ENCODE measurements around the gene ZNF280C. TPM values are rescaled to one million over a fixed set of nuclear protein-coding genes. Genes with fewer than 3 reads are reported as not detected.

Gene ZNF280C
- total RNA-seq, 1 experiment from 2014 or later, result 15.0 TPM

DNA sequence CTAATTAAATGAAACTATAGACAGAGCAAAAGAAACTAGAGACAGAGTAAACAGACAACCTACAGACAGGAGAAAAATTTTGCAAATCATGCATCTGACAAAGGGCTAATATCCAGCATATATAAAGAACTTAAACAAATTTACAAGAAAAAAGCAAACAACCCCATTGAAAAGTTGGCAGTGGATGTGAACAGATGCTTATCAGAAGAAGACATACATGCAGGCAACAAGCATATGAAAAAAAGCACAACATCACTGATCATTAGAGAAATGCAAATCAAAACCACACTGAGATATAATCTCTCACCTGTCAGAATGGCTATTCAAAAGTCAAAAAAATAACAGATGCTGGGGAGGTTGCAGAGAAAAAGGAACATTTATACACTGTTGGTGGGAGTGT, 14.8 kb downstream of the ZNF280C start (continued):
- TF ChIP-seq, protein P1, sequence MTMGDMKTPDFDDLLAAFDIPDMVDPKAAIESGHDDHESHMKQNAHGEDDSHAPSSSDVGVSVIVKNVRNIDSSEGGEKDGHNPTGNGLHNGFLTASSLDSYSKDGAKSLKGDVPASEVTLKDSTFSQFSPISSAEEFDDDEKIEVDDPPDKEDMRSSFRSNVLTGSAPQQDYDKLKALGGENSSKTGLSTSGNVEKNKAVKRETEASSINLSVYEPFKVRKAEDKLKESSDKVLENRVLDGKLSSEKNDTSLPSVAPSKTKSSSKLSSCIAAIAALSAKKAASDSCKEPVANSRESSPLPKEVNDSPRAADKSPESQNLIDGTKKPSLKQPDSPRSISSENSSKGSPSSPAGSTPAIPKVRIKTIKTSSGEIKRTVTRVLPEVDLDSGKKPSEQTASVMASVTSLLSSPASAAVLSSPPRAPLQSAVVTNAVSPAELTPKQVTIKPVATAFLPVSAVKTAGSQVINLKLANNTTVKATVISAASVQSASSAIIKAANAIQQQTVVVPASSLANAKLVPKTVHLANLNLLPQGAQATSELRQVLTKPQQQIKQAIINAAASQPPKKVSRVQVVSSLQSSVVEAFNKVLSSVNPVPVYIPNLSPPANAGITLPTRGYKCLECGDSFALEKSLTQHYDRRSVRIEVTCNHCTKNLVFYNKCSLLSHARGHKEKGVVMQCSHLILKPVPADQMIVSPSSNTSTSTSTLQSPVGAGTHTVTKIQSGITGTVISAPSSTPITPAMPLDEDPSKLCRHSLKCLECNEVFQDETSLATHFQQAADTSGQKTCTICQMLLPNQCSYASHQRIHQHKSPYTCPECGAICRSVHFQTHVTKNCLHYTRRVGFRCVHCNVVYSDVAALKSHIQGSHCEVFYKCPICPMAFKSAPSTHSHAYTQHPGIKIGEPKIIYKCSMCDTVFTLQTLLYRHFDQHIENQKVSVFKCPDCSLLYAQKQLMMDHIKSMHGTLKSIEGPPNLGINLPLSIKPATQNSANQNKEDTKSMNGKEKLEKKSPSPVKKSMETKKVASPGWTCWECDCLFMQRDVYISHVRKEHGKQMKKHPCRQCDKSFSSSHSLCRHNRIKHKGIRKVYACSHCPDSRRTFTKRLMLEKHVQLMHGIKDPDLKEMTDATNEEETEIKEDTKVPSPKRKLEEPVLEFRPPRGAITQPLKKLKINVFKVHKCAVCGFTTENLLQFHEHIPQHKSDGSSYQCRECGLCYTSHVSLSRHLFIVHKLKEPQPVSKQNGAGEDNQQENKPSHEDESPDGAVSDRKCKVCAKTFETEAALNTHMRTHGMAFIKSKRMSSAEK (CRISPR knock-in tag; IDR thresholded peaks at IDR 0.05; ENCODE audit: borderline replicate concordance), result no peak
- TF ChIP-seq, protein P2, sequence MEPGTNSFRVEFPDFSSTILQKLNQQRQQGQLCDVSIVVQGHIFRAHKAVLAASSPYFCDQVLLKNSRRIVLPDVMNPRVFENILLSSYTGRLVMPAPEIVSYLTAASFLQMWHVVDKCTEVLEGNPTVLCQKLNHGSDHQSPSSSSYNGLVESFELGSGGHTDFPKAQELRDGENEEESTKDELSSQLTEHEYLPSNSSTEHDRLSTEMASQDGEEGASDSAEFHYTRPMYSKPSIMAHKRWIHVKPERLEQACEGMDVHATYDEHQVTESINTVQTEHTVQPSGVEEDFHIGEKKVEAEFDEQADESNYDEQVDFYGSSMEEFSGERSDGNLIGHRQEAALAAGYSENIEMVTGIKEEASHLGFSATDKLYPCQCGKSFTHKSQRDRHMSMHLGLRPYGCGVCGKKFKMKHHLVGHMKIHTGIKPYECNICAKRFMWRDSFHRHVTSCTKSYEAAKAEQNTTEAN (CRISPR knock-in tag; IDR thresholded peaks at IDR 0.05), result no peak
- no peak for TF ChIP-seq PRRX2 (CRISPR knock-in tag; IDR thresholded peaks at IDR 0.05)

DNA sequence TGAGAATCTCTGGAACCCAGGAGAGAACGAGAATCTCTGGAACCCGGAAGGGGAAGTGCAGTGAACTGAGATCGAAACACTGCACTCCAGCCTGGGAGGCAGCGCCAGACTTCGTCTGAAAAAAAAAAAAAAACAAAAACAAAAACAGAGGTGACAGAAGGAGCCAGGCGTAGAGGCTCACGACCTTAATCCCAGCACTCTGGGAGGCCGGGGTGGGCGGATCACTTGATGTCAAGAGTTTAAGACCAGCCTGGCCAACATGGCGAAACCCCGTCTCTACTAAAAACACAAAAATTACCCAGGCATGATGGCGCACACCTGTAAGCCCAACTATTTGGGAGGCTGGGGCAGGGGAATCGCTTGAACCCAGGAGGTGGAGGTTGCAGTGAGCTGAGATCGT, 17.0 kb downstream of the ZNF280C start:
- Mint-ChIP-seq H3K9me3 (no peaks in the 10 kb centered on the region), H3K36me3 (peaks cover 29% of the 10 kb centered on the region), H3K4me3 (no peak overlapping the region), H3K4me1 (peaks cover 10% of the 10 kb centered on the region), H3K27ac (no peak overlapping the region), H3K27me3 (ENCODE audit: low read depth) (no peaks in the 10 kb centered on the region)
- no peak for DNase-seq (ENCODE audit: low spot score)
- POLR2A ChIA-PET, result no interaction called here
- no peak for ATAC-seq
- CTCF ChIA-PET, result interaction anchor here (0.6 kb wide), 1 partner anchor 615 kb away, joined by 3 read pairs; no protein-coding TSS in a partner anchor
- TF ChIP-seq, protein P3, sequence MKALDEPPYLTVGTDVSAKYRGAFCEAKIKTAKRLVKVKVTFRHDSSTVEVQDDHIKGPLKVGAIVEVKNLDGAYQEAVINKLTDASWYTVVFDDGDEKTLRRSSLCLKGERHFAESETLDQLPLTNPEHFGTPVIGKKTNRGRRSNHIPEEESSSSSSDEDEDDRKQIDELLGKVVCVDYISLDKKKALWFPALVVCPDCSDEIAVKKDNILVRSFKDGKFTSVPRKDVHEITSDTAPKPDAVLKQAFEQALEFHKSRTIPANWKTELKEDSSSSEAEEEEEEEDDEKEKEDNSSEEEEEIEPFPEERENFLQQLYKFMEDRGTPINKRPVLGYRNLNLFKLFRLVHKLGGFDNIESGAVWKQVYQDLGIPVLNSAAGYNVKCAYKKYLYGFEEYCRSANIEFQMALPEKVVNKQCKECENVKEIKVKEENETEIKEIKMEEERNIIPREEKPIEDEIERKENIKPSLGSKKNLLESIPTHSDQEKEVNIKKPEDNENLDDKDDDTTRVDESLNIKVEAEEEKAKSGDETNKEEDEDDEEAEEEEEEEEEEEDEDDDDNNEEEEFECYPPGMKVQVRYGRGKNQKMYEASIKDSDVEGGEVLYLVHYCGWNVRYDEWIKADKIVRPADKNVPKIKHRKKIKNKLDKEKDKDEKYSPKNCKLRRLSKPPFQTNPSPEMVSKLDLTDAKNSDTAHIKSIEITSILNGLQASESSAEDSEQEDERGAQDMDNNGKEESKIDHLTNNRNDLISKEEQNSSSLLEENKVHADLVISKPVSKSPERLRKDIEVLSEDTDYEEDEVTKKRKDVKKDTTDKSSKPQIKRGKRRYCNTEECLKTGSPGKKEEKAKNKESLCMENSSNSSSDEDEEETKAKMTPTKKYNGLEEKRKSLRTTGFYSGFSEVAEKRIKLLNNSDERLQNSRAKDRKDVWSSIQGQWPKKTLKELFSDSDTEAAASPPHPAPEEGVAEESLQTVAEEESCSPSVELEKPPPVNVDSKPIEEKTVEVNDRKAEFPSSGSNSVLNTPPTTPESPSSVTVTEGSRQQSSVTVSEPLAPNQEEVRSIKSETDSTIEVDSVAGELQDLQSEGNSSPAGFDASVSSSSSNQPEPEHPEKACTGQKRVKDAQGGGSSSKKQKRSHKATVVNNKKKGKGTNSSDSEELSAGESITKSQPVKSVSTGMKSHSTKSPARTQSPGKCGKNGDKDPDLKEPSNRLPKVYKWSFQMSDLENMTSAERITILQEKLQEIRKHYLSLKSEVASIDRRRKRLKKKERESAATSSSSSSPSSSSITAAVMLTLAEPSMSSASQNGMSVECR (CRISPR knock-in tag; IDR thresholded peaks at IDR 0.05; ENCODE audit: borderline replicate concordance), result no peak
- TF ChIP-seq, protein P4, sequence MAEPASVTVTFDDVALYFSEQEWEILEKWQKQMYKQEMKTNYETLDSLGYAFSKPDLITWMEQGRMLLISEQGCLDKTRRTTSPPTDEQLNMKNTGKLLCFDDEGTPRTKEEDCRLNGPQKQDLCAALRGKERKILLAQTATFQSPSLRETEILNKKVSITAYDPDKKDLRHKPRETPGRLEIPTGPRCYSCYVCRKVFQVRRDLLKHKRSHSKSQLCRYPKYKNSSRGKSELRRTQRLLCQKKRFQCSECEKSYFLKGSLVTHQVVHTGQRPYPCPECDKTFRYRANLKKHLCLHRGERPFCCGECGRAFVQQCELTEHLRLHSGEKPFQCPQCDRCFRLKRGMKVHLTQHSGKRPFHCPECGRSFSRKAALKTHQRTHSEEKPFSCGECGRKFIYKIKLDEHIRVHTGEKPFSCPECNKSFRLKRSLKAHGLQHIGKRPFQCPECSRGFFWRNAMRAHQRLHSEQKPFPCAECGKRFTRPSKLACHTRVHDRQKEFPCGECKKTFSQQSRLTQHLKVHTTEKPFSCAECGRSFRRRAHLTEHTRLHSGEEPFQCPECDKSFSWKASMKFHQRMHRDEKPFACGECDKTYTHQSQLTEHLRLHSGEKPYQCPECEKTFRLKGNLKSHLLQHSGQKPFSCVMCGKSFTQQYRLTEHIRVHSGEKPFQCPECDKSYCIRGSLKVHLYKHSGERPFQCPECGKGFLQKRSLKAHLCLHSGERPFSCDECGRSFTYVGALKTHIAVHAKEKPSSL (CRISPR knock-in tag; conservative IDR thresholded peaks at IDR 0.05), result no peak
- TF ChIP-seq ZNF219 (CRISPR knock-in tag; IDR thresholded peaks at IDR 0.05; ENCODE audit: borderline replicate concordance) (no peak), CREB1 (CRISPR knock-in tag; IDR thresholded peaks at IDR 0.05) (no peak), NR3C1 (CRISPR knock-in tag; conservative IDR thresholded peaks at IDR 0.05; ENCODE audit: low read depth) (no peak), TP53 (CRISPR knock-in tag; IDR thresholded peaks at IDR 0.05) (no peak)
- TF ChIP-seq, protein P5, sequence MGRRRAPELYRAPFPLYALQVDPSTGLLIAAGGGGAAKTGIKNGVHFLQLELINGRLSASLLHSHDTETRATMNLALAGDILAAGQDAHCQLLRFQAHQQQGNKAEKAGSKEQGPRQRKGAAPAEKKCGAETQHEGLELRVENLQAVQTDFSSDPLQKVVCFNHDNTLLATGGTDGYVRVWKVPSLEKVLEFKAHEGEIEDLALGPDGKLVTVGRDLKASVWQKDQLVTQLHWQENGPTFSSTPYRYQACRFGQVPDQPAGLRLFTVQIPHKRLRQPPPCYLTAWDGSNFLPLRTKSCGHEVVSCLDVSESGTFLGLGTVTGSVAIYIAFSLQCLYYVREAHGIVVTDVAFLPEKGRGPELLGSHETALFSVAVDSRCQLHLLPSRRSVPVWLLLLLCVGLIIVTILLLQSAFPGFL (CRISPR knock-in tag; IDR thresholded peaks at IDR 0.05; ENCODE audit: borderline replicate concordance), result no peak
- TF ChIP-seq, protein P6, sequence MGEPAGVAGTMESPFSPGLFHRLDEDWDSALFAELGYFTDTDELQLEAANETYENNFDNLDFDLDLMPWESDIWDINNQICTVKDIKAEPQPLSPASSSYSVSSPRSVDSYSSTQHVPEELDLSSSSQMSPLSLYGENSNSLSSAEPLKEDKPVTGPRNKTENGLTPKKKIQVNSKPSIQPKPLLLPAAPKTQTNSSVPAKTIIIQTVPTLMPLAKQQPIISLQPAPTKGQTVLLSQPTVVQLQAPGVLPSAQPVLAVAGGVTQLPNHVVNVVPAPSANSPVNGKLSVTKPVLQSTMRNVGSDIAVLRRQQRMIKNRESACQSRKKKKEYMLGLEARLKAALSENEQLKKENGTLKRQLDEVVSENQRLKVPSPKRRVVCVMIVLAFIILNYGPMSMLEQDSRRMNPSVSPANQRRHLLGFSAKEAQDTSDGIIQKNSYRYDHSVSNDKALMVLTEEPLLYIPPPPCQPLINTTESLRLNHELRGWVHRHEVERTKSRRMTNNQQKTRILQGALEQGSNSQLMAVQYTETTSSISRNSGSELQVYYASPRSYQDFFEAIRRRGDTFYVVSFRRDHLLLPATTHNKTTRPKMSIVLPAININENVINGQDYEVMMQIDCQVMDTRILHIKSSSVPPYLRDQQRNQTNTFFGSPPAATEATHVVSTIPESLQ (CRISPR knock-in tag; IDR thresholded peaks at IDR 0.05), result no peak
- TF ChIP-seq, protein P7, sequence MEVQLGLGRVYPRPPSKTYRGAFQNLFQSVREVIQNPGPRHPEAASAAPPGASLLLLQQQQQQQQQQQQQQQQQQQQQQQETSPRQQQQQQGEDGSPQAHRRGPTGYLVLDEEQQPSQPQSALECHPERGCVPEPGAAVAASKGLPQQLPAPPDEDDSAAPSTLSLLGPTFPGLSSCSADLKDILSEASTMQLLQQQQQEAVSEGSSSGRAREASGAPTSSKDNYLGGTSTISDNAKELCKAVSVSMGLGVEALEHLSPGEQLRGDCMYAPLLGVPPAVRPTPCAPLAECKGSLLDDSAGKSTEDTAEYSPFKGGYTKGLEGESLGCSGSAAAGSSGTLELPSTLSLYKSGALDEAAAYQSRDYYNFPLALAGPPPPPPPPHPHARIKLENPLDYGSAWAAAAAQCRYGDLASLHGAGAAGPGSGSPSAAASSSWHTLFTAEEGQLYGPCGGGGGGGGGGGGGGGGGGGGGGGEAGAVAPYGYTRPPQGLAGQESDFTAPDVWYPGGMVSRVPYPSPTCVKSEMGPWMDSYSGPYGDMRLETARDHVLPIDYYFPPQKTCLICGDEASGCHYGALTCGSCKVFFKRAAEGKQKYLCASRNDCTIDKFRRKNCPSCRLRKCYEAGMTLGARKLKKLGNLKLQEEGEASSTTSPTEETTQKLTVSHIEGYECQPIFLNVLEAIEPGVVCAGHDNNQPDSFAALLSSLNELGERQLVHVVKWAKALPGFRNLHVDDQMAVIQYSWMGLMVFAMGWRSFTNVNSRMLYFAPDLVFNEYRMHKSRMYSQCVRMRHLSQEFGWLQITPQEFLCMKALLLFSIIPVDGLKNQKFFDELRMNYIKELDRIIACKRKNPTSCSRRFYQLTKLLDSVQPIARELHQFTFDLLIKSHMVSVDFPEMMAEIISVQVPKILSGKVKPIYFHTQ (CRISPR knock-in tag; IDR thresholded peaks at IDR 0.05), result no peak
- TF ChIP-seq, protein P8, sequence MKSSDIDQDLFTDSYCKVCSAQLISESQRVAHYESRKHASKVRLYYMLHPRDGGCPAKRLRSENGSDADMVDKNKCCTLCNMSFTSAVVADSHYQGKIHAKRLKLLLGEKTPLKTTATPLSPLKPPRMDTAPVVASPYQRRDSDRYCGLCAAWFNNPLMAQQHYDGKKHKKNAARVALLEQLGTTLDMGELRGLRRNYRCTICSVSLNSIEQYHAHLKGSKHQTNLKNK (CRISPR knock-in tag; IDR thresholded peaks at IDR 0.05), result no peak
- TF ChIP-seq, protein P9, sequence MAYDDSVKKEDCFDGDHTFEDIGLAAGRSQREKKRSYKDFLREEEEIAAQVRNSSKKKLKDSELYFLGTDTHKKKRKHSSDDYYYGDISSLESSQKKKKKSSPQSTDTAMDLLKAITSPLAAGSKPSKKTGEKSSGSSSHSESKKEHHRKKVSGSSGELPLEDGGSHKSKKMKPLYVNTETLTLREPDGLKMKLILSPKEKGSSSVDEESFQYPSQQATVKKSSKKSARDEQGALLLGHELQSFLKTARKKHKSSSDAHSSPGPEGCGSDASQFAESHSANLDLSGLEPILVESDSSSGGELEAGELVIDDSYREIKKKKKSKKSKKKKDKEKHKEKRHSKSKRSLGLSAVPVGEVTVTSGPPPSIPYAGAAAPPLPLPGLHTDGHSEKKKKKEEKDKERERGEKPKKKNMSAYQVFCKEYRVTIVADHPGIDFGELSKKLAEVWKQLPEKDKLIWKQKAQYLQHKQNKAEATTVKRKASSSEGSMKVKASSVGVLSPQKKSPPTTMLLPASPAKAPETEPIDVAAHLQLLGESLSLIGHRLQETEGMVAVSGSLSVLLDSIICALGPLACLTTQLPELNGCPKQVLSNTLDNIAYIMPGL (CRISPR knock-in tag; IDR thresholded peaks at IDR 0.05), result no peak

All from WTC11 (cell line).